Astrocyte (in vitro differentiated cells and primary cell): ENCODE data around the gene VPS37B. TPM values are rescaled to one million over a fixed set of nuclear protein-coding genes. Genes with fewer than 3 reads are reported as not detected.

ENCODE experiments used
- DNase-seq: peaks from one replicate; pipeline ENCODE4 v3.0.0-alpha.2; 2010; ENCODE audit warnings: low read depth
- FAIRE-seq: peaks from 2 replicates; lab custom pipeline; 2011; peaks lifted over from hg19 to GRCh38; lab: Jason Lieb, UNC
- H2AFZ ChIP-seq: 2 replicates; pipeline ENCODE4 v1.6.0; 2012; ENCODE audit warnings: low read depth, low read length, inconsistent platforms
- H3K27ac ChIP-seq: 2 replicates; pipeline ENCODE4 v1.5.1; 2011; ENCODE audit warnings: low read depth, low read length, inconsistent platforms
- H3K27me3 ChIP-seq: 2 replicates; pipeline ENCODE4 v1.6.0; 2011; ENCODE audit warnings: low read length, inconsistent platforms; ENCODE audit not compliant: insufficient read depth
- H3K36me3 ChIP-seq: 2 replicates; pipeline ENCODE4 v1.5.1; 2011; ENCODE audit warnings: low read length, inconsistent platforms; ENCODE audit not compliant: insufficient read depth
- H3K4me1 ChIP-seq: 2 replicates; pipeline ENCODE4 v1.5.1; 2011; ENCODE audit warnings: low read length, inconsistent platforms; ENCODE audit not compliant: insufficient read depth
- H3K4me2 ChIP-seq: 2 replicates; pipeline ENCODE4 v1.6.0; 2012; ENCODE audit warnings: low read length, inconsistent platforms
- H3K4me3 ChIP-seq: 2 replicates; pipeline ENCODE4 v1.5.1; 2011; ENCODE audit warnings: low read depth, mild to moderate bottlenecking, low read length, inconsistent platforms; ENCODE audit not compliant: insufficient read depth
- H3K79me2 ChIP-seq: 2 replicates; pipeline ENCODE4 v1.6.0; 2012; ENCODE audit warnings: mild to moderate bottlenecking, low read length, inconsistent platforms; ENCODE audit not compliant: insufficient read depth
- H3K9ac ChIP-seq: 2 replicates; pipeline ENCODE4 v1.6.0; 2012; ENCODE audit warnings: mild to moderate bottlenecking, low read length, inconsistent platforms
- H3K9me3 ChIP-seq: 2 replicates; pipeline ENCODE4 v1.5.1; 2012; ENCODE audit warnings: low read depth, mild to moderate bottlenecking, low read length, inconsistent platforms; ENCODE audit not compliant: insufficient read depth
- H4K20me1 ChIP-seq: 2 replicates; pipeline ENCODE4 v1.6.0; 2012; ENCODE audit warnings: low read length, inconsistent platforms; ENCODE audit not compliant: insufficient read depth
- H3K27ac Mint-ChIP-seq: one replicate; pipeline ENCODE4 v1.8.0; 2021; ENCODE audit warnings: mild to moderate bottlenecking, mixed read lengths; ENCODE audit not compliant: unreplicated experiment
- H3K27me3 Mint-ChIP-seq: one replicate; pipeline ENCODE4 v1.8.0; 2021; ENCODE audit warnings: low read depth, mixed read lengths; ENCODE audit not compliant: unreplicated experiment
- H3K36me3 Mint-ChIP-seq: one replicate; pipeline ENCODE4 v1.8.0; 2021; ENCODE audit warnings: low read depth, mixed read lengths; ENCODE audit not compliant: unreplicated experiment
- H3K4me1 Mint-ChIP-seq: one replicate; pipeline ENCODE4 v1.8.0; 2021; ENCODE audit warnings: low read depth, mixed read lengths; ENCODE audit not compliant: unreplicated experiment
- H3K4me3 Mint-ChIP-seq: one replicate; pipeline ENCODE4 v1.8.0; 2021; ENCODE audit warnings: mild to moderate bottlenecking, moderate library complexity, mixed read lengths; ENCODE audit not compliant: unreplicated experiment
- H3K9me3 Mint-ChIP-seq: one replicate; pipeline ENCODE4 v1.8.0; 2021; ENCODE audit warnings: mild to moderate bottlenecking, mixed read lengths; ENCODE audit not compliant: unreplicated experiment
- EZH2 ChIP-seq: IDR thresholded peaks from 2 replicates; pipeline ENCODE4 v1.6.1; 2012; ENCODE audit warnings: mild to moderate bottlenecking, low read length, inconsistent platforms; ENCODE audit not compliant: insufficient read depth
- total RNA-seq: library from RNA; stranded (reverse); gene quantifications from 2 replicates; pipeline ENCODE4 v1.2.1, GENCODE V29; 2021
- TF ChIP-seq, protein P1 (sequence below): IDR thresholded peaks from 2 replicates; pipeline ENCODE4 v1.5.1; 2011; ENCODE audit warnings: low read depth, mild to moderate bottlenecking, inconsistent platforms, low read length, moderate library complexity; ENCODE audit not compliant: insufficient read depth

VPS37B gene
- total RNA-seq, 1 donor from 2014 or later = 31.4 TPM

DNA sequence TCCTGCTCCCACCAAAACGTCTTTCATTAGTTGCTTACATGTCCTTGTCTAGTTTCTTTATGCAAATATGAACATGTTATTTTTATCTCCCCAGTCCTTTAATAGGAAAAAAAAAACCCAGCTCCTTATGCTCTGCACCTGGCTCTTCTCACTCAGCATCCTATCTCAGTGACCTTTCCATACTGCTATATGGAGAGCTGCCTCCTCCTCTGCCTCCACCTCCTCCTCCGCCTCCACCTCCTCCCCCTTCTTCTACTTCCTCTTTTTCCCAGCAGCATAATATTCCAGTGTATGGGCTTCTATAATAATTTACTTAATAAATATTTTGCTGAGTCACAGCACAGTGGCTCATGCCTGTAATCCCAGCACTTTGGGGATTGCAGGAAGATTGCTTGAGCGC, 38.8 kb upstream of the VPS37B start:
- Mint-ChIP-seq H3K27me3 (no peaks in the 10 kb centered on the region), H3K27ac (no peak overlapping the region), H3K4me1 (no peaks in the 10 kb centered on the region), H3K4me3 (no peak overlapping the region), H3K9me3 (no peaks in the 10 kb centered on the region), H3K36me3 (peaks cover 6% of the 10 kb centered on the region)
- Histone ChIP-seq H3K27ac (no peak overlapping the region), H3K4me2 (no peak overlapping the region), H3K79me2 (no peaks in the 10 kb centered on the region), H3K4me1 (no peaks in the 10 kb centered on the region), H3K27me3 (no peaks in the 10 kb centered on the region), H3K9me3 (no peaks in the 10 kb centered on the region), H4K20me1 (no peaks in the 10 kb centered on the region), H3K9ac (no peak overlapping the region), H3K4me3 (no peak overlapping the region), H3K36me3 (no peaks in the 10 kb centered on the region), H2AFZ (no peak overlapping the region)
- DNase-seq (no peak), FAIRE-seq (no peak)
- TF ChIP-seq EZH2 = no peak
- TF ChIP-seq, protein P1, sequence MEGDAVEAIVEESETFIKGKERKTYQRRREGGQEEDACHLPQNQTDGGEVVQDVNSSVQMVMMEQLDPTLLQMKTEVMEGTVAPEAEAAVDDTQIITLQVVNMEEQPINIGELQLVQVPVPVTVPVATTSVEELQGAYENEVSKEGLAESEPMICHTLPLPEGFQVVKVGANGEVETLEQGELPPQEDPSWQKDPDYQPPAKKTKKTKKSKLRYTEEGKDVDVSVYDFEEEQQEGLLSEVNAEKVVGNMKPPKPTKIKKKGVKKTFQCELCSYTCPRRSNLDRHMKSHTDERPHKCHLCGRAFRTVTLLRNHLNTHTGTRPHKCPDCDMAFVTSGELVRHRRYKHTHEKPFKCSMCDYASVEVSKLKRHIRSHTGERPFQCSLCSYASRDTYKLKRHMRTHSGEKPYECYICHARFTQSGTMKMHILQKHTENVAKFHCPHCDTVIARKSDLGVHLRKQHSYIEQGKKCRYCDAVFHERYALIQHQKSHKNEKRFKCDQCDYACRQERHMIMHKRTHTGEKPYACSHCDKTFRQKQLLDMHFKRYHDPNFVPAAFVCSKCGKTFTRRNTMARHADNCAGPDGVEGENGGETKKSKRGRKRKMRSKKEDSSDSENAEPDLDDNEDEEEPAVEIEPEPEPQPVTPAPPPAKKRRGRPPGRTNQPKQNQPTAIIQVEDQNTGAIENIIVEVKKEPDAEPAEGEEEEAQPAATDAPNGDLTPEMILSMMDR = no peak

DNA sequence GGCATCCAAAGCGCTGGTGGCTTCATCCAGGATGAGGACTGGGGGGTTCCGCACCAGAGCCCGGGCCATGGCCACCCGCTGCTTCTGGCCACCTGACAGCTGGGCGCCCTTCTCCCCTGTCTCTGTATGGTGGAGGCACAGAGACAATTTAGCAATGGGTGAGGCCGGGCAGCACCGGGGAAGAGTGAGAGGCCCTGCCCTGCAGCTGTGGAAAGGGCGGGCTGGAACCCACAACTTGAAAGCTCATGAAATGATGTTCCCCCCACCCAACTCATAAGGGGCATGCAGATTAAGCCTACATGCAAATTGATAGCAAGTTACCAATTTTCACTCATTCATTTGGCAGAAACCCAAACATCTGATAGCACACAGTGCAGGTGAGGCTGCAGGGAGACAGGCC, 36.3 kb upstream of the VPS37B start:
- no peak for DNase-seq
- peaks cover 10% of the 10 kb centered on the region for H3K36me3 Mint-ChIP-seq
- Histone ChIP-seq H4K20me1 (no peaks in the 10 kb centered on the region), H3K36me3 (no peaks in the 10 kb centered on the region), H3K4me3 (no peak overlapping the region), H3K27me3 (no peaks in the 10 kb centered on the region), H3K9me3 (no peaks in the 10 kb centered on the region), H3K4me1 (no peaks in the 10 kb centered on the region), H3K9ac (no peak overlapping the region), H3K4me2 (no peak overlapping the region), H3K79me2 (no peaks in the 10 kb centered on the region), H2AFZ (no peak overlapping the region), H3K27ac (no peak overlapping the region)
- H3K27me3 Mint-ChIP-seq = peaks cover 11% of the 10 kb centered on the region
- H3K4me1 Mint-ChIP-seq = no peaks in the 10 kb centered on the region
- H3K4me3 Mint-ChIP-seq = no peak overlapping the region
- H3K9me3 Mint-ChIP-seq = no peaks in the 10 kb centered on the region
- no peak for FAIRE-seq
- H3K27ac Mint-ChIP-seq = no peak overlapping the region
- TF ChIP-seq, protein P1 = no peak
- no peak for TF ChIP-seq EZH2

DNA sequence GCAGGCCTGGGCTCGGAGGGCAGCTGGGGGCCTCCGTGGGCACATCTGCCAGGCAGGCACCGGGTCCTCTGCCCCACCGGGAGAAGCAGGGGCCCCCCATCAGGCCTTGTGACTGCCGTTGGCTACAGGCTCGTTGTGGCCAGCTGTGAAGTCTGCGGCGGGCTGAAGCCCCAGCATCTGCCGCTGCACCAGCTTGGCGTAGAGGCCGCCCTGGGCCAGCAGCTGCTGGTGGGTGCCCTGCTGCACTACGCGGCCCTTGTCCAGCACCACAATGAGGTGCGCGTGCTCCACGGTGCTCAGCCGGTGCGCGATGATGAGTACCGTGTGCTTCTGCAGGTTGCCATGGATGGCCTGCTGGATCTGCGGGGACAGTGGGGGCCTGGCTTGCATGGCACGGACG, 33.9 kb upstream of the VPS37B start:
- no peaks in the 10 kb centered on the region for H3K4me1 Mint-ChIP-seq
- no peaks in the 10 kb centered on the region for H3K9me3 ChIP-seq
- H3K4me3 Mint-ChIP-seq = no peak overlapping the region
- FAIRE-seq (no peak), DNase-seq (no peak)
- no peak overlapping the region for H3K4me2 ChIP-seq
- H2AFZ ChIP-seq = no peak overlapping the region
- peaks cover 12% of the 10 kb centered on the region for H3K36me3 Mint-ChIP-seq
- H3K27ac ChIP-seq = no peak overlapping the region
- H3K27me3 ChIP-seq = no peaks in the 10 kb centered on the region
- no peaks in the 10 kb centered on the region for H3K36me3 ChIP-seq
- no peak overlapping the region for H3K27ac Mint-ChIP-seq
- no peak for TF ChIP-seq EZH2
- TF ChIP-seq, protein P1 = no peak
- H3K79me2 ChIP-seq = no peaks in the 10 kb centered on the region
- H3K9me3 Mint-ChIP-seq = peaks cover 2% of the 10 kb centered on the region
- H3K27me3 Mint-ChIP-seq = peaks cover 14% of the 10 kb centered on the region
- no peaks in the 10 kb centered on the region for H3K4me1 ChIP-seq
- no peak overlapping the region for H3K9ac ChIP-seq
- H4K20me1 ChIP-seq = no peaks in the 10 kb centered on the region
- no peak overlapping the region for H3K4me3 ChIP-seq
